Common myeloid progenitor, CD34-positive (primary cell): ENCODE data around the gene MXRA7.

Experiments used
- CTCF ChIA-PET: fragments of 350-600 bp; sonication (Branson Sonifier 250); formaldehyde crosslinking; loops from one replicate; lab custom pipeline; 2021; ENCODE audit warnings: antibody characterized with exemption; lab: Charles Lee
- POLR2A ChIA-PET: fragments of 350-600 bp; sonication (Branson Sonifier 250); formaldehyde crosslinking; loops from one replicate; lab custom pipeline; 2021; ENCODE audit warnings: antibody characterized with exemption; lab: Charles Lee
- DNase-seq, 3 donors: peaks; one replicate each; pipeline versions ENCODE4 v3.0.0 to v3.0.0-alpha.2; 2013
- H3K27ac ChIP-seq, 2 experiments: 1 replicate in 1 of 2; 2 replicates in 1 of 2; pipeline ENCODE4 v1.7.0; 2013; ENCODE audit warnings: inconsistent platforms in 2 of 2, low read length in 2 of 2, mild to moderate bottlenecking in 2 of 2, low read depth in 1 of 2, moderate library complexity in 1 of 2; ENCODE audit not compliant: severe bottlenecking in 2 of 2, insufficient read depth in 1 of 2, poor library complexity in 1 of 2
- H3K27me3 ChIP-seq, 5 experiments: replicated peaks in 2 of 5; 1 replicate in 3 of 5; 2 replicates in 2 of 5; pipeline versions ENCODE4 v1.6.1 to v1.7.0; 2013; ENCODE audit warnings: low read length in 4 of 5, mild to moderate bottlenecking in 2 of 5, moderate library complexity in 2 of 5, inconsistent platforms in 1 of 5; ENCODE audit not compliant: insufficient read depth in 5 of 5, control insufficient read depth in 4 of 5
- H3K36me3 ChIP-seq, 4 experiments: 1 replicate in 2 of 4; 2 replicates in 2 of 4; pipeline versions ENCODE4 v1.6.1 to v1.7.0; 2013; ENCODE audit warnings: low read length in 3 of 4, control low read depth in 1 of 4, mild to moderate bottlenecking in 1 of 4; ENCODE audit not compliant: control insufficient read depth in 4 of 4, insufficient read depth in 4 of 4
- H3K4me1 ChIP-seq, 4 experiments: 1 replicate in 3 of 4; 2 replicates in 1 of 4; pipeline versions ENCODE4 v1.6.1 to v1.7.1; 2013; ENCODE audit warnings: low read length in 3 of 4, mild to moderate bottlenecking in 3 of 4, control low read depth in 1 of 4, inconsistent platforms in 1 of 4, moderate library complexity in 1 of 4; ENCODE audit not compliant: control insufficient read depth in 4 of 4, insufficient read depth in 4 of 4; ENCODE audit errors: control extremely low read depth in 1 of 4
- H3K4me3 ChIP-seq, 7 experiments: 1 replicate in 4 of 7; 2 replicates in 3 of 7; pipeline versions ENCODE4 v1.5.1 to v1.7.0; 2013; ENCODE audit warnings: mild to moderate bottlenecking in 7 of 7, low read length in 6 of 7, moderate library complexity in 6 of 7, inconsistent platforms in 2 of 7, low read depth in 2 of 7, control low read depth in 1 of 7; ENCODE audit not compliant: insufficient read depth in 4 of 7, control insufficient read depth in 1 of 7; ENCODE audit errors: extremely low read depth in 1 of 7
- H3K9me3 ChIP-seq, 5 experiments: 1 replicate in 4 of 5; 2 replicates in 1 of 5; pipeline versions ENCODE4 v1.6.1 to v1.7.1; 2013; ENCODE audit warnings: low read length in 4 of 5, mild to moderate bottlenecking in 2 of 5, inconsistent platforms in 1 of 5, low read depth in 1 of 5, moderate library complexity in 1 of 5; ENCODE audit not compliant: control insufficient read depth in 4 of 5, insufficient read depth in 2 of 5; ENCODE audit errors: control extremely low read depth in 1 of 5
- WGBS: methylation state at CpG from one replicate; pipeline ENCODE4 v1.1.5; 2013; ENCODE audit not compliant: insufficient coverage; 5-methylcytosine and 5-hydroxymethylcytosine counted together

The MXRA7 gene

DNA sequence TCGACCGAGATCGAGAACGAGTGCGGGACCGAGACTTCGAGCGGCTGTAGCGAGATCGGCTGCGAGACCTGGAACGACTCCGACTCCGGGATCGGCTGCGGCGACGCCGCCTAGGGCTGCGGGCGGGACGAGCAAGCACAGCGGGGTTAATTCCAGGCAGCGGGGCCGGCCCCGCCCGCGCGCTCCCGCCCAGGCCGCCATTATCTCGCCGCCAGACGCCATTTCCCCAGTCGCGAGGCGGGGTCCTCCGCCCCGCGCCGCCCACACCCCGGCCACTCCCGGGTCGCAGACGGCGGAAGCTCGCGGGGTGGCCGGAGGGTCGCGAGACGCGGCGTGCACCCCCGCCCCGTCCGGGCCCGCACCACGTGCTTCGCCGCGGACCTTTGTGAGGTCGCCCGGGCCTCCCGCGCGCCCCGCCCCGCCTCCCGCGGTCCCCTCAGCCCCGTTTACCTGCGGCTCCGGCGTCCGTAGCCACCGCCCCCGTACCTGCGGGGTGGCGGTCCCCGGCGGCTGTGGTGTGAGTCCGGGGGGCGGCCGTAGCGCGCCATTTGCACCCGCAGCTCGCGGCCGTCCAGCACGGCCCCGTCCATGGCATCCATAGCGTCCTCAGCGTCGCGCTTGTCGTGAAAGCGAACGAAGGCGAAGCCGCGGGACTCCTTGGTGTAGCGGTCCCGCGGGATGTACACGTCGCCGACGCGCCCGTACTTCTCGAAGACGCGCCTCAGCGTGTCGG, 25.8 kb upstream of the MXRA7 start:
- Histone ChIP-seq H3K9me3 (no peaks in the 10 kb centered on the region), H3K4me1 (peaks cover 32 to 50% (median 38%) of the 10 kb centered on the region in 4 experiments), H3K27ac (peak overlapping the region; percentile 88 to 93), H3K36me3 (peaks cover 7 to 47% (median 36%) of the 10 kb centered on the region in 4 experiments), H3K4me3 (peak overlapping the region; percentile 97 to 100 (median 99)), H3K27me3 (no peaks in the 10 kb centered on the region)
- DNase-seq, result peak; percentile 67 to 83 (median 75)
- under 1% methylated on average over 76 of the region's 117 CpGs for WGBS
- CTCF ChIA-PET, result interaction anchor here (0.9 to 3.6 kb wide), 3 partner anchors 9 to 23 kb away, joined by 3 to 14 read pairs (median 3); partner anchors contain the start of genes JMJD6 and METTL23
- POLR2A ChIA-PET, result interaction anchor here (0.7 to 3.6 kb wide), 2 partner anchors 9 to 44 kb away, joined by 4 to 33 read pairs; partner anchors contain the start of genes JMJD6 and METTL23

- POLR2A ChIA-PET, result interaction anchor here (3.6 kb wide), 1 partner anchor 9 kb away, joined by 33 read pairs; the partner anchor contains the start of genes JMJD6 and METTL23
- peaks cover 32 to 52% (median 38%) of the 10 kb centered on the region in 4 experiments for H3K4me1 ChIP-seq
Measured at GRCh38 chr17:76735586-76736348, 25.0 kb upstream of the MXRA7 start.

DNA sequence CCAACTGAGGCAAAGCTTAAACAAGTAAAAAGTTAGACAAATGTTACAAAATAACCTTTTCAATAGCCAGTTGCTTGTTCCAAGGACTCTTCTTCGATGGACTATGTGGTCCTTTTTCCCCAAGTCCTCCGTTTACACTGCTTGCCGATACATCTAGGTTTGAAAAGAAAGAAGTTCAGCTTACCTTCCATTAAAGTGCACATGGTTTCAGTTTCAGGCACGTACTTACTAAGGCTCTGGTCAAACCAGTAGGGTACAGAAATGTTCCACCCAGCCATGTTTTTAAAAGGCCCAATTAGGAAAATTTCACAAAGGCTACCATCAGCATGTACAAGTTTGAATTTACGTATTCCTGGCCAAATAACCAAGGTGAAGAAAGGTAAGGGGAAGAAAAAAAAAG, 24.2 kb upstream of the MXRA7 start:
- 5% methylated on average over 4 of the region's 5 CpGs for WGBS
- Histone ChIP-seq H3K9me3 (no peaks in the 10 kb centered on the region), H3K27me3 (no peaks in the 10 kb centered on the region), H3K27ac (peak overlapping the region; percentile 17 to 93), H3K36me3 (peaks cover 9 to 56% (median 44%) of the 10 kb centered on the region in 4 experiments), H3K4me3 (peak overlapping the region in 6 of 7 experiments; percentile 97 to 100 (median 99)), H3K4me1 (peaks cover 32 to 50% (median 38%) of the 10 kb centered on the region in 4 experiments)
- ChIA-PET CTCF (interaction anchor here (0.6 to 1.8 kb wide), 4 partner anchors 10 to 504 kb away, joined by 3 to 5 read pairs (median 3); no protein-coding TSS in a partner anchor), POLR2A (interaction anchor here (3.6 kb wide), 1 partner anchor 8 kb away, joined by 33 read pairs; the partner anchor contains the start of genes JMJD6 and METTL23)
- DNase-seq, result peak in 2 of 3 donors; percentile 58 to 61

More at GRCh38 chr17:76735586-76736348, 25.0 kb upstream of the MXRA7 start:
- 2% methylated on average over 16 of the region's 20 CpGs for WGBS
- CTCF ChIA-PET, result interaction anchor here (0.6 to 3.6 kb wide), 6 partner anchors 9 to 88 kb away, joined by 3 to 14 read pairs (median 3); partner anchors contain the start of genes JMJD6 and METTL23
- peak overlapping the region; percentile 88 to 93 for H3K27ac ChIP-seq
- no peak for DNase-seq
- no peaks in the 10 kb centered on the region for H3K9me3 ChIP-seq
- H3K27me3 ChIP-seq, result no peaks in the 10 kb centered on the region
- peaks cover 9 to 52% (median 40%) of the 10 kb centered on the region in 4 experiments for H3K36me3 ChIP-seq
- peak overlapping the region; percentile 97 to 100 (median 99) for H3K4me3 ChIP-seq

GRCh38 chr17:76734080-76734840, 23.5 kb upstream of the MXRA7 start:
- CTCF ChIA-PET, result interaction anchor here (1.0 to 1.8 kb wide), 2 partner anchors 10 to 505 kb away, joined by 3 to 5 read pairs; no protein-coding TSS in a partner anchor
- Histone ChIP-seq H3K4me1 (peaks cover 33 to 54% (median 38%) of the 10 kb centered on the region in 4 experiments), H3K27me3 (no peaks in the 10 kb centered on the region), H3K36me3 (peaks cover 9 to 60% (median 47%) of the 10 kb centered on the region in 4 experiments), H3K27ac (peak overlapping the region; percentile 17 to 93), H3K9me3 (no peaks in the 10 kb centered on the region), H3K4me3 (peak overlapping the region; percentile 17 to 100 (median 99))
- peak in 2 of 3 donors; percentile 34 to 45 for DNase-seq
- 50% methylated on average over 1 of the region's 8 CpGs for WGBS
- POLR2A ChIA-PET, result no interaction called here

- Histone ChIP-seq H3K27me3 (no peaks in the 10 kb centered on the region), H3K27ac (no peak overlapping the region), H3K4me1 (peaks cover 29 to 51% (median 33%) of the 10 kb centered on the region in 4 experiments), H3K36me3 (peaks cover 9 to 60% (median 48%) of the 10 kb centered on the region in 4 experiments), H3K4me3 (peak overlapping the region in 2 of 7 experiments; percentile 35 to 99), H3K9me3 (no peaks in the 10 kb centered on the region)
- no peak for DNase-seq
- no CpG with 5 or more reads among the region's 1 CpG for WGBS
- POLR2A ChIA-PET, result no interaction called here
- CTCF ChIA-PET, result no interaction called here
Measured at GRCh38 chr17:76733618-76733957, 22.8 kb upstream of the MXRA7 start.
